ENCODE data around the gene TRIM59. TPM values are rescaled to one million over a fixed set of nuclear protein-coding genes. Genes with fewer than 3 reads are reported as not detected.

The TRIM59 gene
- total RNA-seq, 4 donors from 2014 or later = 4.3 to 11.1 (median 6.7) TPM

DNA sequence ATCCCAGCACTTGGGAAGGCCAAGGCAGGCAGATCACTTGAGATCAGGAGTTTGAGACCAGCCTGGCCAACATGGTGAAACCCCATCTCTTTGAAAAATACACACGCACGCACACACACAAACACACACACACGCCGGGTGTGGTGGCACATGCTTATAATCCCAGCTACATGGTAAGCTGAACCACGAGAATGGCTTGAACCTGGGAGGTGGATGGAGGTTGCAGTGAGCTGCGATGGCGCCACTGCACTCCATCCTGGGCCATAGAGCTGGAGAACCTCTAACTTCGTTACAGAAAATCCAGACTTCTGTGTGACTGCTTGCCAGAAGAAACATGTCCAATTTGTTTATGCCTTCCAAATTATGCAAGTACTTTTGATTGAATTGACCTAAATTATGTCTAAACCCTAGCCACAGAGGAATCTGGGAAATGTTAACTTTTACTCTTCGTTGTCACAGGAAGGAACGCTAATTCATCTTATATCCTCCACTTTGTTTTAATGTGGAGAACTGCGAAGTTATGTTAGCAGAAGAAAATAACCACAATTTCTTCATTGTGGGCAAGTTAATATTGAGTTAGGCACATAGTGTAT, 21.7 kb downstream of the TRIM59 start:
- H3K36me3 ChIP-seq = peaks cover 74% of the 10 kb centered on the region
- H3K27ac ChIP-seq = no peak overlapping the region
- TF ChIP-seq, protein P1, sequence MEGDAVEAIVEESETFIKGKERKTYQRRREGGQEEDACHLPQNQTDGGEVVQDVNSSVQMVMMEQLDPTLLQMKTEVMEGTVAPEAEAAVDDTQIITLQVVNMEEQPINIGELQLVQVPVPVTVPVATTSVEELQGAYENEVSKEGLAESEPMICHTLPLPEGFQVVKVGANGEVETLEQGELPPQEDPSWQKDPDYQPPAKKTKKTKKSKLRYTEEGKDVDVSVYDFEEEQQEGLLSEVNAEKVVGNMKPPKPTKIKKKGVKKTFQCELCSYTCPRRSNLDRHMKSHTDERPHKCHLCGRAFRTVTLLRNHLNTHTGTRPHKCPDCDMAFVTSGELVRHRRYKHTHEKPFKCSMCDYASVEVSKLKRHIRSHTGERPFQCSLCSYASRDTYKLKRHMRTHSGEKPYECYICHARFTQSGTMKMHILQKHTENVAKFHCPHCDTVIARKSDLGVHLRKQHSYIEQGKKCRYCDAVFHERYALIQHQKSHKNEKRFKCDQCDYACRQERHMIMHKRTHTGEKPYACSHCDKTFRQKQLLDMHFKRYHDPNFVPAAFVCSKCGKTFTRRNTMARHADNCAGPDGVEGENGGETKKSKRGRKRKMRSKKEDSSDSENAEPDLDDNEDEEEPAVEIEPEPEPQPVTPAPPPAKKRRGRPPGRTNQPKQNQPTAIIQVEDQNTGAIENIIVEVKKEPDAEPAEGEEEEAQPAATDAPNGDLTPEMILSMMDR (IDR thresholded peaks at IDR 0.05) = no peak
- TF ChIP-seq POLR2AphosphoS5 (IDR thresholded peaks at IDR 0.05) = no peak
- no peak for TF ChIP-seq POLR2A (IDR thresholded peaks at IDR 0.05)
- no peak for TF ChIP-seq EP300 (IDR thresholded peaks at IDR 0.05)
- H3K4me3 ChIP-seq = no peak overlapping the region
- no peaks in the 10 kb centered on the region for H3K9me3 ChIP-seq
- no peak for DNase-seq (ENCODE audit: low spot score in 2 of 2)
- no peaks in the 10 kb centered on the region for H3K4me1 ChIP-seq
- no peaks in the 10 kb centered on the region for H3K27me3 ChIP-seq
- WGBS = 94% methylated on average over 11 of the region's 11 CpGs

DNA sequence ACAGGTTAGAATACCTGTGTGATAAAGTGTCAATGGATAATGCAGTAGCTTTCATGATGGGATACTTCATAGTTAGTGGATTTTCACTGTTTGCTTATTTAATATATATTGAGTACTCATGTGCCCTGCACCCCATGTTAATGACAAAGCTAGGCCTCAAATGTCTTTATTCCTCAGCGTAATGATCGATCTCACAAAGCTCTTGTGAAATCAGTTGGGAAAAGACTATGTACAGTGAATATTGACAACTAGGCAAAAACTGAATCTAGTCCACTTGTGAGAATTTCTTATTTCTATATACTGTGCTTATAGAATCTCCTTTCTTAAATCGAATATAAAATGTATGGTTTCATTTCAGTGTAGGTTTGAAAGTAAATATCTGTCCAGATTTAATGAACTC, 32.3 kb downstream of the TRIM59 start:
- Histone ChIP-seq H3K4me3 (no peak overlapping the region), H3K4me1 (no peaks in the 10 kb centered on the region), H3K27ac (no peak overlapping the region), H3K27me3 (no peaks in the 10 kb centered on the region), H3K36me3 (peaks cover 64% of the 10 kb centered on the region), H3K9me3 (no peaks in the 10 kb centered on the region)
- DNase-seq (ENCODE audit: low spot score in 2 of 2) = no peak
- TF ChIP-seq, protein P1 (IDR thresholded peaks at IDR 0.05) = no peak
- TF ChIP-seq EP300 (IDR thresholded peaks at IDR 0.05) (no peak), POLR2AphosphoS5 (IDR thresholded peaks at IDR 0.05) (no peak), POLR2A (IDR thresholded peaks at IDR 0.05) (no peak)
- 95% methylated on average over 3 of the region's 3 CpGs for WGBS

DNA sequence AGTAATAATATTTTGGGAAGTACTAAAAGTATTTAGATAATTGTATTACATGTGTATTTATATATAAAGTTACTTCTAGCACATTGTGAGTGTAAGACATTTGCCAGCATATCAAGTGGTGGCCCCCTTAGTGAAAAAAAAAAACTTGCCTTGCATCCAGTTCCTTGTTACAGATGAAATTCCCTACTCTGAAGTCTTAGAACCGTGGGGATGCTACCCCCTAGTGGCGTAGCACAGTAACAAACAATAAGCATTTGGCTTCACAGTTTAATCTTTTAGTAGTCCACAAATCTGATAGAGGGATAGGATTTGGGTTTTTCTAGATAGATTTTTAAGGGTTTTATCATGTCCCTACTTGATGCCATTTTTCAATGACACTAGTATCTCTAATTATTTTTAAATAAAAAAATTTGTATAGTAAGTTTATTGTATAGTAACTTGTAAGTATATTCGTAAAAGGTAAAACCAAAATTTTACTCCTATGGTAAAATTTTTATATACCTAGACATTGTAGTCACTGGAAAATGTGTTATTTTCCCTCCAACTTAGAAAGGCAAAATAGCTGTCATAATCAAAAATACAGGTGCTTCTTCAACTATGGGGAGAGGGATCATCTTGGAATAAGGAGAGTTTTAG, 35.9 kb downstream of the TRIM59 start:
- peaks cover 34% of the 10 kb centered on the region for H3K36me3 ChIP-seq

DNA sequence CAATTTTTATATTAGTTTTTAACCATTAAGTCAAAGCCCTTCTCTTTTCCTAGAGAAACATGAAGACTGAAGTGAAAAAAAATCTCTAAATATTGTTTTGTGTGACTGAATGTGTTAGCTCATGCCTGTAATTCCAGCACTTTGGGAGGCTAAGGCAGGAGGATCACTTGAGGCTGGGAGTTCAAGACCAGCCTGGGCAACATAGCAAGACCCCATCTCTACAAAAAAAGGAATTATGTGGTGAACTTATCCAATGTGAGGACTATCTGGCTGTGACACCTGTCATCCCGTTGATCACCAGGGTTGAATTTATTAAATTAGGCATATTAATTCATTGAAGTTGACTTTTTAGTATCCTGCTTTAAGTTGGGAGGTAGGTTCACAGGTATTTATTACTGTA, 37.1 kb downstream of the TRIM59 start:
- peaks cover 23% of the 10 kb centered on the region for H3K36me3 ChIP-seq
- no peak overlapping the region for H3K27ac ChIP-seq
- 90% methylated on average over 1 of the region's 1 CpG for WGBS
- no peak overlapping the region for H3K4me3 ChIP-seq
- no peaks in the 10 kb centered on the region for H3K4me1 ChIP-seq
- TF ChIP-seq POLR2A (IDR thresholded peaks at IDR 0.05) = no peak
- TF ChIP-seq EP300 (IDR thresholded peaks at IDR 0.05) = no peak
- TF ChIP-seq POLR2AphosphoS5 (IDR thresholded peaks at IDR 0.05) = no peak
- TF ChIP-seq, protein P1 (IDR thresholded peaks at IDR 0.05) = no peak
- H3K9me3 ChIP-seq = no peaks in the 10 kb centered on the region
- DNase-seq (ENCODE audit: low spot score in 2 of 2) = no peak
- H3K27me3 ChIP-seq = no peaks in the 10 kb centered on the region

More for the DNA sequence above, 35.9 kb downstream of the TRIM59 start:
- no peaks in the 10 kb centered on the region for H3K9me3 ChIP-seq
- WGBS = 41% methylated on average over 3 of the region's 3 CpGs
- TF ChIP-seq POLR2A (IDR thresholded peaks at IDR 0.05) (no peak), POLR2AphosphoS5 (IDR thresholded peaks at IDR 0.05) (no peak), EP300 (IDR thresholded peaks at IDR 0.05) (no peak)
- TF ChIP-seq, protein P1 (IDR thresholded peaks at IDR 0.05) = peak; percentile 72 to 77
- DNase-seq (ENCODE audit: low spot score in 2 of 2) = no peak
- H3K27ac ChIP-seq = no peak overlapping the region
- no peaks in the 10 kb centered on the region for H3K27me3 ChIP-seq
- no peak overlapping the region for H3K4me3 ChIP-seq
- no peaks in the 10 kb centered on the region for H3K4me1 ChIP-seq

DNA sequence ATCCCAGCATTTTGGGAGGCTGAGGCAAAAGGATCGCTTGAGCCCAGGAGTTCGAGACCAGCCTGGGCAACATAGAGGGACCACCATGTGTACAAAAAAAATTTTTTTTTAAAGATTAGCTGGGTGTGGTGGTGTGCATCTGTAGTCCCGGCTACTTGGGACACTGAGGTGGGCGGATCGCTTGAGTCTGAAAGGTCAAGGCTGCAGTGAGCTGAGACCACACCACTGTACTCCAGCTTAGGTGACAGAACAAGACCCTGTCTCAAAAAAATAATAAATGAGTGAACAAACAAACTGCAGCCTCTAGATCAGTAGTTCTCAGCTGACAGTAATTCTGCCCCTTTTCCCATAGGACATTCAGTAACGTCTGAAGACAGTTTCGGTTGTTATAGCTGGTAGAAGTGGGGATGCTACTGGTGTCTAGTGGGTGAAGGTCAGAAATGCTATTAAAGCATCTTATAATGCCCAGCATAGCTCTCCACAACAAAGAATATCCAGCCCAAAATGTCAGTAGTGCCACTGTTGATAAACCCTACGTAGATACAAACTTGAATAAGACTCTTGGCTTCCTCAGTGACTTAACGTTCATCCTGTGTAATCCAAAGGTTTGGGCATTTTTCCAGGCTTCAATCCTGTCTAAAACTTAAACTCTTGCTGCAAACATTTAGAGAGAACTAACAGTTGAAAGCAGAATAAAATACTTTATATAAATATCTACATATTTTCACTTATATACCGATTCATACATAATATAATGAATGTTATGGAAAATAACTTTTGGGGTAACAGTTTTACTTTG, 39.6 kb downstream of the TRIM59 start:
- no peaks in the 10 kb centered on the region for H3K9me3 ChIP-seq
- DNase-seq (ENCODE audit: low spot score in 2 of 2) = no peak
- 83% methylated on average over 10 of the region's 10 CpGs for whole genome bisulfite sequencing
- H3K36me3 ChIP-seq = peaks cover 8% of the 10 kb centered on the region
- no peak overlapping the region for H3K4me3 ChIP-seq
- no peaks in the 10 kb centered on the region for H3K4me1 ChIP-seq
- H3K27ac ChIP-seq = no peak overlapping the region
- H3K27me3 ChIP-seq = no peaks in the 10 kb centered on the region
- TF ChIP-seq EP300 (IDR thresholded peaks at IDR 0.05) (no peak), POLR2AphosphoS5 (IDR thresholded peaks at IDR 0.05) (no peak), POLR2A (IDR thresholded peaks at IDR 0.05) (no peak)
- TF ChIP-seq, protein P1 (IDR thresholded peaks at IDR 0.05) = no peak

All from suprapubic skin (tissue), 4 donors.